K562 (cell line): ENCODE measurements around the gene PSPH. TPM values are rescaled to one million over a fixed set of nuclear protein-coding genes. Genes with fewer than 3 reads are reported as not detected.

Source experiments
- MEF2A ChIP-seq: IDR thresholded peaks from 2 replicates; pipeline ENCODE4 v1.6.1; 2011; ENCODE audit warnings: low read depth, mild to moderate bottlenecking, low read length, moderate library complexity; ENCODE audit not compliant: control insufficient read depth
- YBX1 ChIP-seq: fragments of 450-650 bp; IDR thresholded peaks from 2 replicates; pipeline ENCODE4 v1.7.1; 2016; ENCODE audit warnings: mild to moderate bottlenecking
- ZNF609 ChIP-seq: sonication (generic); formaldehyde crosslinking; IDR thresholded peaks from 2 replicates; pipeline ENCODE4 v1.8.1; 2023; ENCODE audit warnings: missing genetic modification reagents, mild to moderate bottlenecking, borderline replicate concordance
- polyA plus RNA-seq, 8 experiments: library from polyadenylated mRNA; depleted of rRNA in 4 of 8; stranded (reverse) in 5 of 8; unstranded in 3 of 8; fragments of >200 nt; fragmentation: Nextera tagmentation in 2 of 8; fragmentation: Illumina TruSeq in 1 of 8; extraction: Ambion mirVana in 2 of 8; extraction: Trizol in 1 of 8; gene quantifications; 2 replicates each; pipeline versions ENCODE4 v1.2.1 to v1.2.3, GENCODE V29; 2011 to 2014; ENCODE audit warnings: inconsistent platforms in 1 of 8, missing spikeins in 1 of 8
- total RNA-seq, 7 experiments: library from RNA; depleted of rRNA in 6 of 7; stranded (reverse); fragments of >200 nt in 6 of 7; fragmentation: Illumina TruSeq in 2 of 7; extraction: Trizol in 2 of 7; gene quantifications; 2 replicates each; pipeline versions ENCODE4 v1.2.1 to v1.2.3, GENCODE V29; 2011 to 2021; ENCODE audit warnings: low replicate concordance in 1 of 7
- TF ChIP-seq, protein P1 (sequence below): fragments of 200-600 bp; sonication (generic); IDR thresholded peaks from one replicate; pipeline ENCODE4 v1.6.1; 2012; ENCODE audit warnings: mild to moderate bottlenecking, low read depth, low read length, inconsistent platforms
- TF ChIP-seq, protein P2 (sequence below), 2 experiments: IDR thresholded peaks; 2 replicates each; pipeline ENCODE4 v1.6.1; 2012; ENCODE audit warnings: improper control_type of control experiment in 2 of 2, low read depth in 2 of 2, low read length in 2 of 2, borderline replicate concordance in 1 of 2

PSPH gene
- total and polyA plus RNA-seq, 9 of the 15 experiments (the other 6 are each of a cell fraction or from before 2014, with no cell fraction given): 6.3 to 46.8 (median 20.2) TPM

DNA sequence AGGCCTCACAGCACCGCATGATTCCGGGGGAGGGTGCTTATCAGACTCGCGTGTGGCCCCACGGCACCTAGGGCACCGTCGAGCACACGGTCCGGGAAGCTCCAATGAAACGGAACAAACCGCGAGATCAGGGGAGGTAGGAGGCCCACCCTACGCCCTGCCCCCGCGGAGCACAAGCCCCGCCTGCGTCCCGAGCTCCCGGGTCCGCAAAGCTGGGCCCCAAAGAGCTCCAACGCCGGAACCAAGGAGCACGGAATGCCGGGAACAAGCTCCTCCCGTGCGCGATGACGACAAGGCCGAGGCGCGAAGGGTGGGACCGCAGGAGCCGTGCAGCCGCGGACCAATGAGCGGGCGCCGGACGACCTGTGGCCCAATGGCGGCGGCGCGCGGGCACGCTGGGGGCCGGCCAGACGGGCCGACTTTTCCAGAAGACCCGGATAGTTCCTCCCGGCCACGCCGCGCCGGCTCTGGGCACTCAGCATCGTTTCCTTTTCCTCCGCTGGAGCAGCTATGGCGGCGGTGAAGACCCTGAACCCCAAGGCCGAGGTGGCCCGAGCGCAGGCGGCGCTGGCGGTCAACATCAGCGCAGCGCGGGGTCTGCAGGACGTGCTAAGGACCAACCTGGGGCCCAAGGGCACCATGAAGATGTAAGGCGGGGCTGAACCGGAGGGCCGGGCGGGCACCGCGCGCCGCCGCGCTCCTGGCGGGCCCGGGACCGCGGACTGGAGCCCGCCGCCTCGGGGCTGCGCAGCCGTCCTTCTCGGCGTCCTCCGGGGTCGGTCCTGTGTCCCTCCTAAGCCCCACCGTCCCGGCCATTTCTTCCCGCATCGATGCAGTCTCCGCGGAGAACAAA lies at the start of gene PSPH, which contains the start of gene CCT6A (continued):
- TF ChIP-seq, protein P1, sequence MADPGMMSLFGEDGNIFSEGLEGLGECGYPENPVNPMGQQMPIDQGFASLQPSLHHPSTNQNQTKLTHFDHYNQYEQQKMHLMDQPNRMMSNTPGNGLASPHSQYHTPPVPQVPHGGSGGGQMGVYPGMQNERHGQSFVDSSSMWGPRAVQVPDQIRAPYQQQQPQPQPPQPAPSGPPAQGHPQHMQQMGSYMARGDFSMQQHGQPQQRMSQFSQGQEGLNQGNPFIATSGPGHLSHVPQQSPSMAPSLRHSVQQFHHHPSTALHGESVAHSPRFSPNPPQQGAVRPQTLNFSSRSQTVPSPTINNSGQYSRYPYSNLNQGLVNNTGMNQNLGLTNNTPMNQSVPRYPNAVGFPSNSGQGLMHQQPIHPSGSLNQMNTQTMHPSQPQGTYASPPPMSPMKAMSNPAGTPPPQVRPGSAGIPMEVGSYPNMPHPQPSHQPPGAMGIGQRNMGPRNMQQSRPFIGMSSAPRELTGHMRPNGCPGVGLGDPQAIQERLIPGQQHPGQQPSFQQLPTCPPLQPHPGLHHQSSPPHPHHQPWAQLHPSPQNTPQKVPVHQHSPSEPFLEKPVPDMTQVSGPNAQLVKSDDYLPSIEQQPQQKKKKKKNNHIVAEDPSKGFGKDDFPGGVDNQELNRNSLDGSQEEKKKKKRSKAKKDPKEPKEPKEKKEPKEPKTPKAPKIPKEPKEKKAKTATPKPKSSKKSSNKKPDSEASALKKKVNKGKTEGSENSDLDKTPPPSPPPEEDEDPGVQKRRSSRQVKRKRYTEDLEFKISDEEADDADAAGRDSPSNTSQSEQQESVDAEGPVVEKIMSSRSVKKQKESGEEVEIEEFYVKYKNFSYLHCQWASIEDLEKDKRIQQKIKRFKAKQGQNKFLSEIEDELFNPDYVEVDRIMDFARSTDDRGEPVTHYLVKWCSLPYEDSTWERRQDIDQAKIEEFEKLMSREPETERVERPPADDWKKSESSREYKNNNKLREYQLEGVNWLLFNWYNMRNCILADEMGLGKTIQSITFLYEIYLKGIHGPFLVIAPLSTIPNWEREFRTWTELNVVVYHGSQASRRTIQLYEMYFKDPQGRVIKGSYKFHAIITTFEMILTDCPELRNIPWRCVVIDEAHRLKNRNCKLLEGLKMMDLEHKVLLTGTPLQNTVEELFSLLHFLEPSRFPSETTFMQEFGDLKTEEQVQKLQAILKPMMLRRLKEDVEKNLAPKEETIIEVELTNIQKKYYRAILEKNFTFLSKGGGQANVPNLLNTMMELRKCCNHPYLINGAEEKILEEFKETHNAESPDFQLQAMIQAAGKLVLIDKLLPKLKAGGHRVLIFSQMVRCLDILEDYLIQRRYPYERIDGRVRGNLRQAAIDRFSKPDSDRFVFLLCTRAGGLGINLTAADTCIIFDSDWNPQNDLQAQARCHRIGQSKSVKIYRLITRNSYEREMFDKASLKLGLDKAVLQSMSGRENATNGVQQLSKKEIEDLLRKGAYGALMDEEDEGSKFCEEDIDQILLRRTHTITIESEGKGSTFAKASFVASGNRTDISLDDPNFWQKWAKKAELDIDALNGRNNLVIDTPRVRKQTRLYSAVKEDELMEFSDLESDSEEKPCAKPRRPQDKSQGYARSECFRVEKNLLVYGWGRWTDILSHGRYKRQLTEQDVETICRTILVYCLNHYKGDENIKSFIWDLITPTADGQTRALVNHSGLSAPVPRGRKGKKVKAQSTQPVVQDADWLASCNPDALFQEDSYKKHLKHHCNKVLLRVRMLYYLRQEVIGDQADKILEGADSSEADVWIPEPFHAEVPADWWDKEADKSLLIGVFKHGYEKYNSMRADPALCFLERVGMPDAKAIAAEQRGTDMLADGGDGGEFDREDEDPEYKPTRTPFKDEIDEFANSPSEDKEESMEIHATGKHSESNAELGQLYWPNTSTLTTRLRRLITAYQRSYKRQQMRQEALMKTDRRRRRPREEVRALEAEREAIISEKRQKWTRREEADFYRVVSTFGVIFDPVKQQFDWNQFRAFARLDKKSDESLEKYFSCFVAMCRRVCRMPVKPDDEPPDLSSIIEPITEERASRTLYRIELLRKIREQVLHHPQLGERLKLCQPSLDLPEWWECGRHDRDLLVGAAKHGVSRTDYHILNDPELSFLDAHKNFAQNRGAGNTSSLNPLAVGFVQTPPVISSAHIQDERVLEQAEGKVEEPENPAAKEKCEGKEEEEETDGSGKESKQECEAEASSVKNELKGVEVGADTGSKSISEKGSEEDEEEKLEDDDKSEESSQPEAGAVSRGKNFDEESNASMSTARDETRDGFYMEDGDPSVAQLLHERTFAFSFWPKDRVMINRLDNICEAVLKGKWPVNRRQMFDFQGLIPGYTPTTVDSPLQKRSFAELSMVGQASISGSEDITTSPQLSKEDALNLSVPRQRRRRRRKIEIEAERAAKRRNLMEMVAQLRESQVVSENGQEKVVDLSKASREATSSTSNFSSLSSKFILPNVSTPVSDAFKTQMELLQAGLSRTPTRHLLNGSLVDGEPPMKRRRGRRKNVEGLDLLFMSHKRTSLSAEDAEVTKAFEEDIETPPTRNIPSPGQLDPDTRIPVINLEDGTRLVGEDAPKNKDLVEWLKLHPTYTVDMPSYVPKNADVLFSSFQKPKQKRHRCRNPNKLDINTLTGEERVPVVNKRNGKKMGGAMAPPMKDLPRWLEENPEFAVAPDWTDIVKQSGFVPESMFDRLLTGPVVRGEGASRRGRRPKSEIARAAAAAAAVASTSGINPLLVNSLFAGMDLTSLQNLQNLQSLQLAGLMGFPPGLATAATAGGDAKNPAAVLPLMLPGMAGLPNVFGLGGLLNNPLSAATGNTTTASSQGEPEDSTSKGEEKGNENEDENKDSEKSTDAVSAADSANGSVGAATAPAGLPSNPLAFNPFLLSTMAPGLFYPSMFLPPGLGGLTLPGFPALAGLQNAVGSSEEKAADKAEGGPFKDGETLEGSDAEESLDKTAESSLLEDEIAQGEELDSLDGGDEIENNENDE: no peak
- TF ChIP-seq YBX1: no peak
- 0 out of 2 replicates have a peak, but pooled peaks have one; percentile 60 for TF ChIP-seq ZNF609 (CRISPR knock-in tag)
- TF ChIP-seq, protein P2, sequence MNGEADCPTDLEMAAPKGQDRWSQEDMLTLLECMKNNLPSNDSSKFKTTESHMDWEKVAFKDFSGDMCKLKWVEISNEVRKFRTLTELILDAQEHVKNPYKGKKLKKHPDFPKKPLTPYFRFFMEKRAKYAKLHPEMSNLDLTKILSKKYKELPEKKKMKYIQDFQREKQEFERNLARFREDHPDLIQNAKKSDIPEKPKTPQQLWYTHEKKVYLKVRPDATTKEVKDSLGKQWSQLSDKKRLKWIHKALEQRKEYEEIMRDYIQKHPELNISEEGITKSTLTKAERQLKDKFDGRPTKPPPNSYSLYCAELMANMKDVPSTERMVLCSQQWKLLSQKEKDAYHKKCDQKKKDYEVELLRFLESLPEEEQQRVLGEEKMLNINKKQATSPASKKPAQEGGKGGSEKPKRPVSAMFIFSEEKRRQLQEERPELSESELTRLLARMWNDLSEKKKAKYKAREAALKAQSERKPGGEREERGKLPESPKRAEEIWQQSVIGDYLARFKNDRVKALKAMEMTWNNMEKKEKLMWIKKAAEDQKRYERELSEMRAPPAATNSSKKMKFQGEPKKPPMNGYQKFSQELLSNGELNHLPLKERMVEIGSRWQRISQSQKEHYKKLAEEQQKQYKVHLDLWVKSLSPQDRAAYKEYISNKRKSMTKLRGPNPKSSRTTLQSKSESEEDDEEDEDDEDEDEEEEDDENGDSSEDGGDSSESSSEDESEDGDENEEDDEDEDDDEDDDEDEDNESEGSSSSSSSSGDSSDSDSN (IDR thresholded peaks at IDR 0.05; ENCODE audit: borderline replicate concordance in 1 of 2, low read depth in 2 of 2, low read length in 2 of 2): 0 out of 4 replicates have a peak, but pooled peaks of 1 of the 2 experiments have one; percentile 48
- TF ChIP-seq MEF2A: no peak
